ENCODE measurements around the gene EBNA1BP2.
A peak's percentile ranks its signal among the peaks of the same experiment; 100 is the strongest.
"Not testable (repeated sequence)": the region's sequence is repeated elsewhere in the genome, so short reads cannot be mapped to it uniquely, and the experiment has no call there.

Gene EBNA1BP2

DNA sequence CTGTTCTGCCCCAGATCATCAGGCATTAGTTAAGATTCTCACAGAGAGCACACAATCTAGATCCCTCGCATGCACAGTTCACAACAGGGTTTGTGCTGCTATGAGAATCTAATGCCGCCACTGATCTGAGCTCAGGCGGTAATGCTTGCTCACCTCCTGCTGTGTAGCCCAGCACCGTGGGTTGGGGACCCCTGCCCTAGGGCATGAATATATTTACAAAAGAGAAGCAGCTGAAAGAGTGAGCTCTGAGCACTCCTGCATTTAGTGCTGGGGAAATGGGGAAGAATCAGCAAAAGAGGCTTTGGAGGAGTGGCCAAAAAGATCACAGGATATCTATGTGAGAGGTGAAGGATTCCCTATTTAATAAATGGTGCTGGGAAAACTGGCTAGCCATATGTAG is 5.6 kb upstream of the EBNA1BP2 start:
- no peak for DNase-seq

- no peak for DNase-seq
Observed at GRCh38 chr1:43174873-43175272, 2.8 kb upstream of the EBNA1BP2 start.

GRCh38 chr1:43172527-43172972 is 460 bp upstream of the EBNA1BP2 start:
- peak; percentile 34 for DNase-seq

- DNase-seq, result peak; percentile 9
Observed at GRCh38 chr1:43171312-43171875, 696 bp downstream of the EBNA1BP2 start.

DNA sequence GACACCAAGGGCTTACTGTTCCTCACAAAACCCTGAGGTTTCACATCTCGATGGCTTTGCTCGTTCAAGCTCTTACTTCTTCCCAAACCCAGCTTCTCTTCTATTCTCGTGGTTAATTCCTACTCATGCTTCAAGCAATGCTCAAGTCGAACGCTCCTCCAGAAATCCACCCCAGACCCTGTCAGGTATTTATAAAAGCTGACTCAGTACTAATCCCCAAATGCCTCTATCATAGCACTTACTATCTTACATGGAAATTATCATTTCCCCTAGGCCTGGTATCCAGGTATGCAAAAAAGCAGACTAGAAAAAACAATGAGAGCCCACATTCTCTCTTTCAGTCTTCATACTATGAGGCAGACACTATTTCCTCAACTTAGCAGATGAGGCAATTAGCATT is 6.3 kb downstream of the EBNA1BP2 start:
- no peak for DNase-seq

- no peak for DNase-seq
Observed at GRCh38 chr1:43165162-43165561, 6.9 kb downstream of the EBNA1BP2 start.

GRCh38 chr1:43156026-43156425 is 16.1 kb downstream of the EBNA1BP2 start:
- DNase-seq, result no peak

DNA sequence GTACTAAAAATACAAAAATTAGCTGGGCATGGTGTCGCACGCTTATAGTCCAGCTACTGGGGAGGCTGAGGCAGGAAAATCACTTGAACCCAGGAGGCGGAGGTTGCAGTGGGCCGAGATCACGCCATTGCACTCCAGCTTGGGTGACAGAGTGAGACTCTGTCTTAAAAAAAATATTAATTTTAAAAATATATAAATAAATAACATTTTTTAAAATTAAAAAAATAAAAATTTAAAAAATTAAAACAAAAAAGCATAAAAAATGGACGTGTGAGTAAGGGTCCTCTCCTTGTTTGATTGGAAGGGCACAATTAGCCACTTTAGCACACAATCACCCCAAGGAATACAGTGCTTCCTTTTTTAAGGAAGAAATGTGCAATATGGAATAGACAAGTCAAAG is 18.6 kb downstream of the EBNA1BP2 start:
- no peak for DNase-seq

DNA sequence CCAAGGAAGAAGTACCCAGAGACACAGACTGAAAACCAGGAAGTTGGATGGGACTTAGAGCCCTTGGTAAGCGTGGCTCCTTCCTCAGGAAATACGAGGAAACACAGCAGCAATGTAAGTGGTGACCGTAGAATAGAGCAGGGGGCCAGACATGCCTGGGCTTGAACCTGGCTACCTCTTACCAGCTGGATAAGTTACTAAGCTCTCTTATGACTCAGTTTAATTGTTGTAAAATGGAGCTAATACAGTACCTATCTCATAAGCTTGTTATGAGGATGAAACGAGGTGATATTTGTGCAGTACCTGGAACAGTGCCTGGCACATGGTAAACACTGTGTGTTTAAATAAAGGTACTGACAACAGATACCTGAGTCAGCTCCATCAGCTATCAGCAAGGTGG is 19.2 kb downstream of the EBNA1BP2 start:
- no peak for DNase-seq

DNA sequence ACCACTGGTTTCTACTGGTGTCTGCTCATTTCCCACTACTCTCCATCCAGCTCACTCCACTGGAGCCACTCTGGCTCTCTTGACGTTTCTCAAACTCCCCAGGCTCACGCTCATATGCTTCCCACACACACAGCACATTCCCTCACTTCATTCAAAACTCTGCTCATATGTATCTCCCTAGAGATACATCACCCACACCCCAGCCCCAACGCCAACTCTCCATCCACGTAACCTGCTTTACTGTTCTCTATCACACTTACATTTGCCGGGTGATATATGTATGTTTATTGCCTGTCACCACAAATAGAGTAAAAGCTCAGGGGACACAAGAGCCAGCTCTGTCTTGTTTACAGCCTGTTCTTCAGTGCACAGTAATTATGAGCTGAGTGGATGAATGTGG is 22.2 kb downstream of the EBNA1BP2 start:
- no peak for DNase-seq

DNA sequence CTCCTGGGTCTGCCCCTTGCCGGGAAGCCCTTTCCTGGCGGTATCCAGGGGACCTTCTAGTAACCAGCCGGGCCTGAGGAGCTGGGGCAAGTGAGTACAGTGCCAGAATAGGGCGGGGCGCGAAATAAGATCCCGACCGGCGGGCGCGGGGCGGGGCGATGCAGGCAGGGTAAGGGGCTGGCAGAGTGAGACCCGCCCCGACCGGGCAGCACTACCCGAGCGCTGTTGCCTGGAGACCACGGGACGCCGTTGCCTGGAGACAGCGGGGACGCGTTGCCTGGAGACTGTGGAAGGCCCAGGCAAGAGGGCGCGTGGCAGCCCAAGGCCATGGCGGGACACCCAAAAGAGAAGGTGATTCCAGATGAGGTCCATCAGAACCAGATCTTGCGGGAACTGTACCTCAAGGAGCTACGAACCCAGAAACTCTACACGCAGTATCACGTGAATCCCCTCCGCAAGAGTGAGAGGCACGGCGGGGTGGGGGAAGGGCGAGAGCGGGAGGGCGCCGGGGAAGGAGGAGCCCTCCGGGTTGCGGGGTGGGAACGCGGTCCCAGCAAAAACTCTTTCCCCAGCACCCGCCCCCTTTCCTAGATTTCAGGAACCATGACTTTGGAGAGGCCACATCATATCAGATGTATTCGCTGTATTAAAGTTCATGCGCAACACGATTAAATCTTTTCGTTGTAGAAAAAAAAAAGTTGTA is 24.3 kb downstream of the EBNA1BP2 start:
- DNase-seq, result peak; percentile 77

DNA sequence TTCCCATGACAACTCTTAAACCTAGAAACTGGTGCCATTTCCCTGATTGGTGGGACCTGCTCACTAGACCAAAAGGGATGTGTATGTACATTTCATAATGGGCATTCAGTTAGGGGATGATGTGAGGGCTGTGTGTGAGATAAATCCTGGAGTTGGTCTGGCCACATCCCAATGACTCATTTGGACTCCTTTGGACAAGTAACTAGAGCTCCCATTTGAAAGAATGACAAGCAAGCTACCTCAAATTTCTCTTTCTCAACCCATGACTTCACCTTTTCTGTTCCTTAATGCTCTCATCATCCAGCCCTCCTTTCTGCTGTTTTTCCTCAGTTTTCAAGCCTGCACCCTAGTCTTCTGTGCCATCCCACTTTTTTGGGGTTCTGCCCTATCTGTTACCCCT is 27.9 kb downstream of the EBNA1BP2 start:
- DNase-seq, result no peak

- DNase-seq, result no peak
Observed at GRCh38 chr1:43143441-43143888, 28.6 kb downstream of the EBNA1BP2 start.

DNA sequence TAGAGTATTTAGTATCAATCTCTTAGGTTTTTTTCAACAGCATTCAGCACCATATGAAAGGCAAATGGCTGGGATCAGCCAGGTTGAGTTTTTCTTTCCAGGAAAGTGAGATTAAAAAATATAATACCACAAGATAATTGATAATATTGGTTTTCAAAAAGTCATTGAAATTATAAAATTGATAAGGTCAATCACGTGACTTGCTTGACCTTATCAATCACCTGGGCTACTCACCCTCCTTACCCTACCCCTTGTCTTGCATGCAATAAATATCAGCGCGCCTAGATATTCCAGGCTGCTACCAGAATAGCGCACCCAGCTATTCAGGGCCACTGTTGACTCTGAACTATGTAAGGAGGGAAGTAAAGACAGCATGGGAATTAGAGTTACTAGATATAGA is 31.5 kb downstream of the EBNA1BP2 start:
- no peak for DNase-seq

DNA sequence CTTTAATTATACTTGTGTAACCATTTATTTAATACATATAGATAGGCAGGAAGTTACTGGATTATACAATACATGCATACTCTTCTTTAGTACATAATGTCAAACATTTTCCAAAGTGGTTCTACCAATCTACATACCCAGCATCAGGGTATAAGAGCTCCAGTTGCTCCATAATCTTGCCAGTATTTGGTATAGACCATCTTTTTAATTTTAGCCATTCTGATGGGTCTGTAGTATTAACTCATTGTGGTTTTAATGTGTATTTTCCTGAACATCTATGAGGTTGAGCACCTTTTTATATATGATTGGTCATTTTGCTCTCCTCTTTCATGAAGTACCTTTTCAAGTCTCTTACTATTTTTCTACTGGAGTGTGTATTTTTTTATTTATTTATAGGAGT is 32.1 kb downstream of the EBNA1BP2 start:
- no peak for DNase-seq

GRCh38 chr1:43139295-43139694 is 32.8 kb downstream of the EBNA1BP2 start:
- DNase-seq, result not testable (repeated sequence)

DNA sequence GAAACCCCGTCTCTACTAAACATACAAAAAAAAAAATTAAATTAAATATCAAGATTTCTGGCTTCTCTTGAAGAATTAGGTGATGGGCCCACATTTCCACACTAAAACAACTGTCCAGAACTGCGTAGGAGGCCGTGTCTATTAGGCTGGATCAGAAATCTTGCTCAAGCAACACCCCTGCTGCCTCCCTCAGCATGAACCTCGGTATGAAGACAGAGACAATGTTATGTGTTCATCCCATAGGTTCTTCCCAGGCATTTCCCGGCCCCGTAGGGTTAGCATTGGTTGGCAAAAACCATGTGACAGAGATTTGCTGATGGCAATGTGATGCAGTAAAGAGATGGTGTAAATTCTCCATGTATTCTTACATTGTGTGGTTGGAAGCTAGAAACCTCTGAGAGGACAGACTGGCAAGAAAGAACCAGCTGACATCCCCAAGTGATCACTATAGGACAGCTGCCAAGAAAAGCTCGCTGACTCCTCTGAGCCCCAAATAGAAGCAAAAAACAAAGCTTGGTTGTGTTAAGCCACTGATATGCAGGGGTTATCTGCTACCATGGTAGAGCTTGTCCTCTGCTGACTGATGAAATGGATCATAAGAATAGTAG is 34.5 kb downstream of the EBNA1BP2 start:
- no peak for DNase-seq

GRCh38 chr1:43135857-43136781 is 36.0 kb downstream of the EBNA1BP2 start:
- no peak for DNase-seq

GRCh38 chr1:43134640-43135039 is 37.5 kb downstream of the EBNA1BP2 start:
- no peak for DNase-seq

DNA sequence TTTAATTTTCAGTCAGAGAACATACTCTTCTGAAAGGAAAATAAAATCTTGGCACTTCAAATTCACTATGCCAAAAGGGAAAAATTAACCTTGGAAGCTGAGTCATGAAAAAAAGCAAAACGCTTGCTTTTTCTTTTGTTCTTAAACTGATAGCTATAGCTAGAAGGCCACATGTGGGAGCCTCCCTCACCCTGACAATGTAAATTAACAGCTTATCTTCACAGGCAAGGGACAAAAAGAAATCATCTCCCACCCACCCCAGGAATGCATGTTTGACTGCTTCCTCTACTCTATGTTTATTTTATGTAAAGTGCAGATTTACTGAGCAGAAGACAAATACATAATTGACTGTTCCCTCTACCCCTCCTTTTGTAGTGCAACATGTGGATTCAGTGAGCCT is 38.0 kb downstream of the EBNA1BP2 start:
- no peak for DNase-seq

GRCh38 chr1:43129426-43129825 is 42.7 kb downstream of the EBNA1BP2 start:
- no peak for DNase-seq

DNA sequence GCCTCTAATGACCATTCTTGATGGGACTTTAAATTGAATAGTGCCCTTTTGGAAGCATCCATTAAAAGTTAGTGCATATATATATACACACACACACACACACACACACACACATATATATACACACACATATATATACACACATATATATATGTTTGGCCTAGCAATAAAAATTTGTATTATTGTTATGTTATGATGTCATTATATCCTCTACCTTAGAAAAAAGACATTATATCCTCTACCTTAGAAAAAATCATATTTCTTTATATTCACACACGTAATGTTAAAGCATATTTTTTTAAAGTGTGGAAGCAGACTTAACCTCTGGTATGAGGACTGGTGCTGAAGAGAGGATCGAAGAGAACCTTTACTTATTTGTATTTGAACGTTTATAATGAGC is 43.3 kb downstream of the EBNA1BP2 start:
- no peak for DNase-seq

- no peak for DNase-seq
Observed at GRCh38 chr1:43123031-43123430, 49.1 kb downstream of the EBNA1BP2 start.

Measured in right kidney (tissue), 1 donor.